GM23338 (cell line): Measurements from ENCODE around the gene GOLGA6A. TPM values are rescaled to one million over a fixed set of nuclear protein-coding genes. Genes with fewer than 3 reads are reported as not detected.
"Not testable (repeated sequence)": the region's sequence is repeated elsewhere in the genome, so short reads cannot be mapped to it uniquely, and the experiment has no call there.

Experiments used
- ATAC-seq: fragments of 200-7000 bp; cut with Tn5 transposase; 3 replicates; pipeline ENCODE4 v1.9.1; 2020
- DNase-seq: peaks from one replicate; pipeline ENCODE4 v3.0.0-alpha.2; 2015; ENCODE audit warnings: low spot score
- H2AFZ ChIP-seq: fragments of 200-600 bp; sonication (generic); 2 replicates; pipeline ENCODE4 v1.8.0; 2016; ENCODE audit warnings: antibody characterized with exemption, mild to moderate bottlenecking, moderate library complexity
- H3F3A ChIP-seq: fragments of 200-600 bp; sonication (generic); replicated peaks from 2 replicates; pipeline ENCODE4 v1.8.0; 2017; ENCODE audit warnings: antibody characterized with exemption, mixed run types, low read depth
- H3K27ac ChIP-seq: fragments of 200-600 bp; sonication (generic); 2 replicates; pipeline ENCODE4 v1.6.1; 2016; ENCODE audit warnings: low read depth
- H3K27me3 ChIP-seq: fragments of 200-600 bp; sonication (generic); 2 replicates; pipeline ENCODE4 v1.8.0; 2016; ENCODE audit warnings: mild to moderate bottlenecking, mixed run types, moderate library complexity; ENCODE audit not compliant: insufficient read depth
- H3K36me3 ChIP-seq: fragments of 200-600 bp; sonication (generic); 2 replicates; pipeline ENCODE4 v1.8.0; 2016; ENCODE audit warnings: mild to moderate bottlenecking; ENCODE audit not compliant: insufficient read depth
- H3K4me1 ChIP-seq: fragments of 200-600 bp; sonication (generic); 2 replicates; pipeline ENCODE4 v1.8.0; 2016; ENCODE audit warnings: mild to moderate bottlenecking, moderate library complexity; ENCODE audit not compliant: insufficient read depth
- H3K4me2 ChIP-seq: fragments of 200-600 bp; sonication (generic); 2 replicates; pipeline ENCODE4 v1.7.1; 2017; ENCODE audit warnings: mixed run types
- H3K4me3 ChIP-seq: fragments of 200-600 bp; sonication (generic); 2 replicates; pipeline ENCODE4 v1.6.1; 2016; ENCODE audit warnings: mixed run types
- H3K79me2 ChIP-seq: fragments of 200-600 bp; sonication (generic); replicated peaks from 2 replicates; pipeline ENCODE4 v1.8.0; 2017; ENCODE audit warnings: mild to moderate bottlenecking; ENCODE audit not compliant: insufficient read depth
- H3K9me2 ChIP-seq: fragments of 200-600 bp; sonication (generic); 2 replicates; pipeline ENCODE4 v1.8.0; 2017; ENCODE audit not compliant: insufficient read depth
- H4K20me1 ChIP-seq: fragments of 200-600 bp; sonication (generic); replicated peaks from 2 replicates; pipeline ENCODE4 v1.8.0; 2017; ENCODE audit warnings: mild to moderate bottlenecking; ENCODE audit not compliant: insufficient read depth
- H3K27ac Mint-ChIP-seq: 2 replicates; pipeline ENCODE4 v1.8.0; 2020; ENCODE audit warnings: inconsistent platforms, mild to moderate bottlenecking, moderate library complexity, mixed read lengths
- H3K27me3 Mint-ChIP-seq: 3 replicates; pipeline ENCODE4 v1.8.0; 2022; ENCODE audit warnings: low read depth, mild to moderate bottlenecking, moderate library complexity, mixed read lengths, inconsistent platforms; ENCODE audit not compliant: insufficient read depth, poor library complexity
- H3K36me3 Mint-ChIP-seq: 3 replicates; pipeline ENCODE4 v1.8.0; 2021; ENCODE audit warnings: low read depth, mild to moderate bottlenecking, inconsistent platforms, moderate library complexity, mixed read lengths
- H3K4me1 Mint-ChIP-seq: 3 replicates; pipeline ENCODE4 v1.8.0; 2020; ENCODE audit warnings: mild to moderate bottlenecking, inconsistent platforms, mixed read lengths
- H3K4me3 Mint-ChIP-seq: 3 replicates; pipeline ENCODE4 v1.8.0; 2021; ENCODE audit warnings: moderate library complexity, mild to moderate bottlenecking, inconsistent platforms, mixed read lengths
- H3K9me3 Mint-ChIP-seq: 3 replicates; pipeline ENCODE4 v1.8.0; 2020; ENCODE audit warnings: moderate library complexity, mild to moderate bottlenecking, inconsistent platforms, mixed read lengths
- CTCF ChIP-seq, 2 experiments: fragments of 200-600 bp in 1 of 2; sonication (generic) in 1 of 2; conservative IDR thresholded peaks; 2 replicates each; pipeline versions ENCODE4 v1.5.1 to v1.6.1; 2016 to 2017; ENCODE audit warnings: antibody characterized with exemption in 2 of 2, low read depth in 2 of 2, mild to moderate bottlenecking in 2 of 2, moderate library complexity in 1 of 2
- polyA plus RNA-seq: library from polyadenylated mRNA; unstranded; fragments of >200 nt; fragmentation: Nextera tagmentation; extraction: Ambion mirVana; gene quantifications from 2 replicates; pipeline ENCODE4 v1.2.1, GENCODE V29; 2016
- total RNA-seq: library from RNA; depleted of rRNA; stranded (reverse); fragments of >200 nt; shearing (Covaris generic); gene quantifications from 2 replicates; pipeline ENCODE4 v1.2.3, GENCODE V29; 2014

GOLGA6A gene
- total and polyA plus RNA-seq, 2 experiments from 2014 or later: 0.18 to 2.1 TPM

- 0 out of 2 replicates have a peak overlapping the region, but pooled peaks have one; percentile 35 for H3K4me3 ChIP-seq
- H3K27me3 ChIP-seq, H4K20me1 ChIP-seq, H3K36me3 ChIP-seq, H3K27ac ChIP-seq, H3K27ac Mint-ChIP-seq, H2AFZ ChIP-seq, H3K4me1 Mint-ChIP-seq, H3K9me3 Mint-ChIP-seq, H3K4me3 Mint-ChIP-seq, H3K4me2 ChIP-seq, H3K36me3 Mint-ChIP-seq, H3K4me1 ChIP-seq, H3F3A ChIP-seq, H3K79me2 ChIP-seq, H3K9me2 ChIP-seq, DNase-seq: not testable (repeated sequence)
- H3K27me3 Mint-ChIP-seq: peaks cover 13% of the 10 kb centered on the region
- TF ChIP-seq CTCF (conservative IDR thresholded peaks at IDR 0.05; ENCODE audit: low read depth in 2 of 2): peak; percentile 25 to 48; a peak in 2 of 4 replicates
- ATAC-seq: peak; percentile 96
These were observed 16.5 kb downstream of the GOLGA6A start for GRCh38 chr15:74065684-74066411.

GRCh38 chr15:74064822-74065221, 17.5 kb downstream of the GOLGA6A start:
- not testable (repeated sequence) for H3K4me1 ChIP-seq, DNase-seq

GRCh38 chr15:74064183-74064582, 18.2 kb downstream of the GOLGA6A start:
- not testable (repeated sequence) for H3K27me3 ChIP-seq, H3F3A ChIP-seq, H3K27ac Mint-ChIP-seq, H2AFZ ChIP-seq, H3K9me3 Mint-ChIP-seq, H3K27ac ChIP-seq, DNase-seq, H4K20me1 ChIP-seq, H3K36me3 Mint-ChIP-seq, H3K79me2 ChIP-seq, H3K4me2 ChIP-seq, H3K4me3 Mint-ChIP-seq, H3K4me1 Mint-ChIP-seq, H3K4me3 ChIP-seq, H3K9me2 ChIP-seq, H3K36me3 ChIP-seq, ATAC-seq, H3K4me1 ChIP-seq
- peaks cover 17% of the 10 kb centered on the region for H3K27me3 Mint-ChIP-seq

More at GRCh38 chr15:74064822-74065221, 17.5 kb downstream of the GOLGA6A start:
- H3K9me2 ChIP-seq, H3K4me1 Mint-ChIP-seq, H3K27me3 ChIP-seq, H3K4me3 Mint-ChIP-seq, H4K20me1 ChIP-seq, H2AFZ ChIP-seq, H3K27ac ChIP-seq, H3K4me3 ChIP-seq, H3K27ac Mint-ChIP-seq, H3K36me3 Mint-ChIP-seq, H3F3A ChIP-seq, H3K9me3 Mint-ChIP-seq, H3K36me3 ChIP-seq, H3K4me2 ChIP-seq, H3K79me2 ChIP-seq: not testable (repeated sequence)
- H3K27me3 Mint-ChIP-seq: peaks cover 13% of the 10 kb centered on the region
- peak; percentile 30; the same call in 2 of the 3 replicates for ATAC-seq

GRCh38 chr15:74063425-74064146, 18.8 kb downstream of the GOLGA6A start:
- H3K27me3 ChIP-seq, H3K4me1 Mint-ChIP-seq, H3K36me3 ChIP-seq, H3K27ac Mint-ChIP-seq, H3K36me3 Mint-ChIP-seq, H3K4me2 ChIP-seq, H3K4me1 ChIP-seq, H3F3A ChIP-seq, H3K79me2 ChIP-seq, ATAC-seq, H3K4me3 ChIP-seq, H2AFZ ChIP-seq, H4K20me1 ChIP-seq, H3K27ac ChIP-seq, H3K9me2 ChIP-seq, DNase-seq, H3K4me3 Mint-ChIP-seq, H3K9me3 Mint-ChIP-seq: not testable (repeated sequence)
- H3K27me3 Mint-ChIP-seq: peaks cover 17% of the 10 kb centered on the region
